ENCODE measurements around the gene MRPL48.

The MRPL48 gene

DNA sequence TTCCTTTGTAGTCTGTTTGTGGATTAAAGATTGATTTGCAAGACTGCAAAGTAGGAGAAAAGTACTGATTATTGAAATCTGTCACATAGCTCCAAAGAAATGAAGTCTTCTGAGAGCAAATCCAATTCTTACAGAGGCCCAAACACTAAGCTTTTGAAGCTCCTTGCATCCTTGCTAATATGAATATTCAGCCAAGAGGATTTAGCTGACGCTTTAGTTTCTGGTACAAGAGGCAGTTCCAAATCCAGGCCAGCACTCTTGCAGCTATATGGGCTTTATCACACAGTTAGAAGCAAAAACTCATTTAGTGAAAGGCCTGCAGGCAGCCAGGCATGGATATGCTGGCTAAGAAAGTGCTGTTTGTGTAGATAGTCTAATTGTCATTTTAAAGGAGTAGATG, 101.9 kb downstream of the MRPL48 start:
- H3K4me3 ChIP-seq (ENCODE audit: low read depth, low read length): no peak overlapping the region
- no peak for TF ChIP-seq CTCF (IDR thresholded peaks at IDR 0.05; ENCODE audit: borderline replicate concordance, insufficient read depth, low read depth, low read length)

GRCh38 chr11:73893041-73893440, 105.4 kb downstream of the MRPL48 start:
- TF ChIP-seq CTCF (IDR thresholded peaks at IDR 0.05; ENCODE audit: borderline replicate concordance, insufficient read depth, low read depth, low read length): no peak
- H3K4me3 ChIP-seq (ENCODE audit: low read depth, low read length): no peak overlapping the region

- no peak overlapping the region for H3K4me3 ChIP-seq (ENCODE audit: low read depth, low read length)
- TF ChIP-seq CTCF (IDR thresholded peaks at IDR 0.05; ENCODE audit: borderline replicate concordance, insufficient read depth, low read depth, low read length): no peak
Measured at GRCh38 chr11:73894725-73895335, 107.2 kb downstream of the MRPL48 start.

GRCh38 chr11:73902303-73902702, 114.6 kb downstream of the MRPL48 start:
- TF ChIP-seq CTCF (IDR thresholded peaks at IDR 0.05; ENCODE audit: borderline replicate concordance, insufficient read depth, low read depth, low read length): no peak
- H3K4me3 ChIP-seq (ENCODE audit: low read depth, low read length): no peak overlapping the region

DNA sequence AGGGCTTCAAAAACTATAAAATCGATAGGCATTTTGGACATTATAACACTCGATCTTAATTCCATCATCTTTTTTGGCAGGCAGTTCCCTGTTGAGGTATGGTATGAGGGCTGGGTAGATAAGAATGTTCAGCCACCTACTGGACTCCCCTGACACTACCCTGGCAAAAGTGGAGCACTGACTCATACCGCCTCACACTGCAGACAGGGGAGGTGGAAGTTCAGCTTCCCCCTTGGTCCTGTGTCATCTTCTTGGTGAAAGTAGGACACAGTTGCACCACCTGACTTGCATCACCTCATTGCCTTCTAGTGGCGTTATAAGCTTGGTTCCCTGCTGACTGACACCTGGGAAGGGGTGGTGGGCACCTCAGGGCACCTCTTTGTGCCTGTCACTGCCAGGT, 119.5 kb downstream of the MRPL48 start:
- H3K4me3 ChIP-seq (ENCODE audit: low read depth, low read length): no peak overlapping the region
- TF ChIP-seq CTCF (IDR thresholded peaks at IDR 0.05; ENCODE audit: borderline replicate concordance, insufficient read depth, low read depth, low read length): no peak

DNA sequence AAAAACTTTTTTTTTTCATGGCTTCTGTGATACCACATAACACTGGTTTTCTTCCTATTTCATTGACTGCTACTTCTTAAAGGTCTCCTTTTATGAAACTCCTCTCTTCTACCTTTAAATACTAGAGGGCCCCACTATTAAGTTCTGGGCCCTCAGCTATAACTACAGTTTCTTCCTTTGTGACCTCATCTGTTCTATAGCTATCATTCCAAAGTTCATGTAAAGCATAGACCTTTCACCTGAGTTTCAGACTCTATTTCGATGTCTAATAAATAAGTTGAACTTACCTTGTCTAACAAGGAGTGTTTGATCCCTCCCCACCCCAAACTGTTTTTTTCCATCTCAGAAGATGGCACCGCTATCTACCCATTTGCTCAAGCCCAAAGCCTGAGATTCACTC, 124.4 kb downstream of the MRPL48 start:
- no peak overlapping the region for H3K4me3 ChIP-seq (ENCODE audit: low read depth, low read length)
- TF ChIP-seq CTCF (IDR thresholded peaks at IDR 0.05; ENCODE audit: borderline replicate concordance, insufficient read depth, low read depth, low read length): no peak

DNA sequence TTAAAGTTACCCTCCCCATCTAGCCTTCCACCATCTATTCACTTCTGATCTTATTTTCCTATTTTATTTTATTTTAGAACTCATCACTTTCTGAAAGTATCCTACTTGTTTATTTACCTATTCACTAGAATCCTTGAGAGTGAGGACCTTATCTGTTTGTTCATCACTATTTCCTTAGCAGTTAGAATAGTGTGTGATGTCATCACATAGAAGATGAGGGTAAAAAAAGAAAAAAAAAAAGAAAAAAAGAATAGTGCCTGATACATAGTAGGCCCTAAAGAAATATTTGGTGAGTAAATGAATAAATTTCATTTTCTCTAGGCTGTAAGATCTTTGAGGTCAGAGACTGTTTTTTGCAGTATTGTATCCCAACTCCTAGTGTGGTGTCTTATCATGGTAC, 125.8 kb downstream of the MRPL48 start:
- TF ChIP-seq CTCF (IDR thresholded peaks at IDR 0.05; ENCODE audit: borderline replicate concordance, insufficient read depth, low read depth, low read length): no peak
- no peak overlapping the region for H3K4me3 ChIP-seq (ENCODE audit: low read depth, low read length)

Measured in GM12875 (cell line).